Hepatocyte (in vitro differentiated cells): Measurements from ENCODE around the gene RRP7A. TPM values are rescaled to one million over a fixed set of nuclear protein-coding genes. Genes with fewer than 3 reads are reported as not detected.

Experiments used
- DNase-seq: peaks from one replicate; pipeline ENCODE4 v3.0.0-alpha.2; 2016; ENCODE audit warnings: low spot score
- H2AFZ ChIP-seq: fragments of 200-600 bp; sonication (generic); 2 replicates; pipeline ENCODE4 v1.6.0; 2016; ENCODE audit warnings: antibody characterized with exemption, mild to moderate bottlenecking
- H3K27ac ChIP-seq: fragments of 200-600 bp; sonication (generic); 2 replicates; pipeline ENCODE4 v1.5.1; 2016; ENCODE audit warnings: mild to moderate bottlenecking
- H3K27me3 ChIP-seq: fragments of 200-600 bp; sonication (generic); 2 replicates; pipeline ENCODE4 v1.6.1; 2016
- H3K36me3 ChIP-seq: fragments of 200-600 bp; sonication (generic); replicated peaks from 2 replicates; pipeline ENCODE4 v1.5.1; 2016; ENCODE audit warnings: low read depth; ENCODE audit not compliant: insufficient read depth
- H3K4me1 ChIP-seq: fragments of 200-600 bp; sonication (generic); 2 replicates; pipeline ENCODE4 v1.5.1; 2016; ENCODE audit warnings: mild to moderate bottlenecking, moderate library complexity; ENCODE audit not compliant: insufficient read depth
- H3K4me2 ChIP-seq: fragments of 200-600 bp; sonication (generic); 2 replicates; pipeline ENCODE4 v1.6.0; 2016
- H3K4me3 ChIP-seq: fragments of 200-600 bp; sonication (generic); 2 replicates; pipeline ENCODE4 v1.5.1; 2016; ENCODE audit warnings: mild to moderate bottlenecking
- H3K79me2 ChIP-seq: fragments of 200-600 bp; sonication (generic); 2 replicates; pipeline ENCODE4 v1.6.0; 2017; ENCODE audit warnings: mild to moderate bottlenecking
- H3K9me2 ChIP-seq: fragments of 200-600 bp; sonication (generic); replicated peaks from 2 replicates; pipeline ENCODE4 v1.6.0; 2017; ENCODE audit warnings: mild to moderate bottlenecking; ENCODE audit not compliant: insufficient read depth
- H3K9me3 ChIP-seq: fragments of 200-600 bp; sonication (generic); 2 replicates; pipeline ENCODE4 v1.5.1; 2016; ENCODE audit warnings: low read depth, mild to moderate bottlenecking
- H4K20me1 ChIP-seq: fragments of 200-600 bp; sonication (generic); 2 replicates; pipeline ENCODE4 v1.6.0; 2016; ENCODE audit warnings: mild to moderate bottlenecking; ENCODE audit not compliant: insufficient read depth, poor library complexity, severe bottlenecking
- CTCF ChIP-seq: fragments of 200-600 bp; sonication (generic); IDR thresholded peaks from 2 replicates; pipeline ENCODE4 v1.5.1; 2016; ENCODE audit warnings: antibody characterized with exemption, mild to moderate bottlenecking; ENCODE audit not compliant: poor library complexity
- EZH2 ChIP-seq: fragments of 200-600 bp; sonication (generic); IDR thresholded peaks from 2 replicates; pipeline ENCODE4 v1.6.1; 2016; ENCODE audit warnings: antibody characterized with exemption, mild to moderate bottlenecking, borderline replicate concordance
- EZH2phosphoT487 ChIP-seq: fragments of 200-600 bp; sonication (generic); IDR thresholded peaks from one replicate; pipeline ENCODE4 v1.6.1; 2018; ENCODE audit warnings: antibody characterized with exemption, mild to moderate bottlenecking, low read depth, moderate library complexity; ENCODE audit not compliant: unreplicated experiment, severe bottlenecking
- WGBS: methylation state at CpG from one replicate; pipeline ENCODE4 v1.1.6; 2016; ENCODE audit warnings: low lambda C conversion rate; ENCODE audit errors: missing lambda C conversion rate; 5-methylcytosine and 5-hydroxymethylcytosine counted together
- polyA plus RNA-seq: library from polyadenylated mRNA; unstranded; fragments of >200 nt; fragmentation: Nextera tagmentation; extraction: Ambion mirVana; gene quantifications from 2 replicates; pipeline ENCODE4 v1.2.1, GENCODE V29; 2016
- total RNA-seq: library from RNA; depleted of rRNA; stranded (reverse); fragments of >200 nt; gene quantifications from 2 replicates; pipeline ENCODE4 v1.2.3, GENCODE V29; 2014

The RRP7A gene
- total and polyA plus RNA-seq, 2 experiments from 2014 or later = 27.6 to 51.6 TPM

GRCh38 chr22:42493393-42493792 is 26.2 kb downstream of the RRP7A start:
- Histone ChIP-seq H3K9me2 (no peaks in the 10 kb centered on the region), H3K4me1 (no peaks in the 10 kb centered on the region), H3K4me2 (no peak overlapping the region), H3K36me3 (no peaks in the 10 kb centered on the region), H3K79me2 (no peaks in the 10 kb centered on the region), H3K4me3 (no peak overlapping the region), H4K20me1 (no peaks in the 10 kb centered on the region), H3K27me3 (no peaks in the 10 kb centered on the region), H3K27ac (no peak overlapping the region), H3K9me3 (no peaks in the 10 kb centered on the region), H2AFZ (no peak overlapping the region)
- TF ChIP-seq EZH2 (no peak), CTCF (no peak), EZH2phosphoT487 (no peak)
- WGBS = 69% methylated on average over 6 of the region's 6 CpGs
- DNase-seq = no peak

GRCh38 chr22:42492323-42492690 is 27.3 kb downstream of the RRP7A start:
- Histone ChIP-seq H3K36me3 (no peaks in the 10 kb centered on the region), H3K27me3 (no peaks in the 10 kb centered on the region), H3K4me3 (no peak overlapping the region), H3K27ac (no peak overlapping the region), H3K9me2 (no peaks in the 10 kb centered on the region), H2AFZ (no peak overlapping the region), H3K79me2 (no peaks in the 10 kb centered on the region), H3K9me3 (no peaks in the 10 kb centered on the region), H3K4me1 (no peaks in the 10 kb centered on the region), H4K20me1 (no peaks in the 10 kb centered on the region), H3K4me2 (no peak overlapping the region)
- WGBS = 98% methylated on average over 18 of the region's 18 CpGs
- TF ChIP-seq CTCF = no peak
- no peak for TF ChIP-seq EZH2phosphoT487
- TF ChIP-seq EZH2 = no peak
- no peak for DNase-seq

DNA sequence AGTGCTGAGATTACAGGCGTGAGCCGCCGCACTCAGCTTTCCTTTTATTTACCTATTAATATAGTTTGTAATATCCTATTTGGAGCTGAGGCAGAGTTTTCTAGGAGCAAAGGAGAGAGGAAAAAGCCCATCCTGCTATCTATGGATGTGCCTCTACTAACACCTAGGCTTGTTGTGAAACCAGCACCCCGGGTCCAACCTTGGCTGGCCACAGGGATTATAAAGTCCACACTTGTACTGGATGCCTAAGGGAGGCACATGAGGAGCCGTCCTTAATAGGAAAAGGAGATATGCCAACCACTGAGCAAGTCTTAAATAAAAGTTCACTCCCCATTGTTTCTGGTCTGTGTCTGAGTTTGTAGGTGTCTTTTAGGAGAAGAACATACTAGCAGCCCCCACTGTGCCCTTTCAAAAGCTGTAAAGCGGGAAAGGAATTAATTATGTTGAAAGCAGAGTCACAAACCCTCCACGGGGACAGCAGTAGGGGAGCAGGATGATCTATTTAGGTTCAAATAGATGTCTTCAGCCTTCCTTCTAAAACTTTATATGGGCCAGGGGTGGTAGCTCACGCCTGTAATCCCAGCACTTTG is 29.3 kb downstream of the RRP7A start:
- Histone ChIP-seq H3K27me3 (no peaks in the 10 kb centered on the region), H3K79me2 (no peaks in the 10 kb centered on the region), H3K4me3 (no peak overlapping the region), H3K9me2 (no peaks in the 10 kb centered on the region), H3K36me3 (no peaks in the 10 kb centered on the region), H3K4me1 (no peaks in the 10 kb centered on the region), H3K27ac (no peak overlapping the region), H4K20me1 (no peaks in the 10 kb centered on the region), H3K4me2 (no peak overlapping the region), H3K9me3 (no peaks in the 10 kb centered on the region), H2AFZ (no peak overlapping the region)
- no peak for TF ChIP-seq EZH2phosphoT487
- no peak for TF ChIP-seq EZH2
- TF ChIP-seq CTCF = no peak
- 66% methylated on average over 8 of the region's 8 CpGs for WGBS
- no peak for DNase-seq

DNA sequence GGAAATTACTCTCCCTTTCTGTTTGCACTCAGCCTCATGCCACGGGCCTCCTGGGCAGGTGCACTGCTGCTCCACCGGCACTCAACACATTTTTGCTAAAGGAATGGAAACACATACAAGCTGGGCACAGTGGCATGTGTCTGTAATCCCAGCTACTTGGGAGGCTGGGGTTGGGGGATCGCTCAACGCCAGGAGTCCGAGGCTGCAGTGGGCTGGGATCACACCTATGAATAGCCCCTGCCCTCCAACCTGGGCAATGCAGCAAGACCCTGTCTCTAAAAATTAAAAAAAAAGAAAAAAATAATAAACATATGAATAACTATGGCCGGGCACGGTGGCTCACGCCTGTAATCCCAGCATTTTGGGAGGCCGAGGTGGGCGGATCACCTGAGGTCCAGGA is 30.6 kb downstream of the RRP7A start:
- Histone ChIP-seq H4K20me1 (no peaks in the 10 kb centered on the region), H3K9me3 (no peaks in the 10 kb centered on the region), H3K79me2 (no peaks in the 10 kb centered on the region), H3K4me3 (no peak overlapping the region), H3K4me2 (no peak overlapping the region), H3K27me3 (no peaks in the 10 kb centered on the region), H3K4me1 (no peaks in the 10 kb centered on the region), H2AFZ (no peak overlapping the region), H3K27ac (no peak overlapping the region), H3K9me2 (no peaks in the 10 kb centered on the region), H3K36me3 (no peaks in the 10 kb centered on the region)
- no peak for DNase-seq
- no peak for TF ChIP-seq EZH2phosphoT487
- no peak for TF ChIP-seq EZH2
- no peak for TF ChIP-seq CTCF
- 90% methylated on average over 10 of the region's 10 CpGs for WGBS
